Adrenal gland (tissue), 5 donors: ENCODE results near the gene HBQ1.

Source experiments
- CTCF ChIP-seq, 6 experiments: fragments of 450-650 bp in 4 of 6; fragments of 200-600 bp in 2 of 6; sonication (generic) in 1 of 6; IDR thresholded peaks; 1 replicate in 5 of 6; 2 replicates in 1 of 6; pipeline versions ENCODE4 v1.5.1 to v1.8.0; 2016 to 2021; ENCODE audit warnings: antibody characterized with exemption in 6 of 6, mild to moderate bottlenecking in 2 of 6, moderate library complexity in 1 of 6
- POLR2A ChIP-seq, 2 donors: fragments of 450-650 bp; IDR thresholded peaks; one replicate each; pipeline ENCODE4 v1.6.1; 2017; ENCODE audit warnings: antibody characterized with exemption in 2 of 2, mild to moderate bottlenecking in 2 of 2, moderate library complexity in 1 of 2
- donor health status: DM: no; HTN: no; CAD: no.

GRCh38 chr16:159136-159849, 21.0 kb upstream of the HBQ1 start:
- TF ChIP-seq CTCF (IDR thresholded peaks at IDR 0.05) (no peak), POLR2A (IDR thresholded peaks at IDR 0.05) (no peak)
